Liver (tissue), 9 donors: ENCODE data around the gene C16orf78. TPM values are rescaled to one million over a fixed set of nuclear protein-coding genes. Genes with fewer than 3 reads are reported as not detected.

Experiments
- DNase-seq: peaks from one replicate; pipeline ENCODE4 v3.0.0-alpha.2; 2017; ENCODE audit warnings: low spot score
- H3K27ac ChIP-seq, 2 donors: one replicate each; pipeline ENCODE4 v1.7.0; 2013; ENCODE audit warnings: inconsistent platforms in 2 of 2, low read length in 2 of 2, control low read depth in 1 of 2, low read depth in 1 of 2, mild to moderate bottlenecking in 1 of 2
- H3K27me3 ChIP-seq, 4 donors: one replicate each; pipeline versions ENCODE4 v1.6.1 to v1.7.0; 2013; ENCODE audit warnings: low read length in 3 of 4, inconsistent platforms in 1 of 4, mild to moderate bottlenecking in 1 of 4, moderate library complexity in 1 of 4; ENCODE audit not compliant: control insufficient read depth in 4 of 4, insufficient read depth in 4 of 4
- H3K36me3 ChIP-seq, 4 donors: one replicate each; pipeline versions ENCODE4 v1.6.1 to v1.7.0; 2013; ENCODE audit warnings: low read length in 3 of 4, mild to moderate bottlenecking in 3 of 4, low read depth in 1 of 4, moderate library complexity in 1 of 4; ENCODE audit not compliant: control insufficient read depth in 4 of 4, insufficient read depth in 3 of 4
- H3K4me1 ChIP-seq, 4 donors: one replicate each; pipeline versions ENCODE4 v1.6.1 to v1.7.0; 2013; ENCODE audit warnings: low read length in 3 of 4, mild to moderate bottlenecking in 3 of 4, moderate library complexity in 1 of 4; ENCODE audit not compliant: control insufficient read depth in 4 of 4, insufficient read depth in 4 of 4
- H3K4me3 ChIP-seq, 3 donors: one replicate each; pipeline versions ENCODE4 v1.6.1 to v1.7.0; 2013; ENCODE audit warnings: low read length in 3 of 3, control low read depth in 1 of 3, low read depth in 1 of 3, mild to moderate bottlenecking in 1 of 3
- H3K9ac ChIP-seq, 2 donors: one replicate each; pipeline ENCODE4 v1.7.0; 2013; ENCODE audit warnings: low read length in 2 of 2, mild to moderate bottlenecking in 2 of 2, moderate library complexity in 2 of 2, control low read depth in 1 of 2, low read depth in 1 of 2
- H3K9me3 ChIP-seq, 4 donors: one replicate each; pipeline versions ENCODE4 v1.6.1 to v1.7.0; 2013; ENCODE audit warnings: low read length in 3 of 4; ENCODE audit not compliant: control insufficient read depth in 4 of 4
- ATF3 ChIP-seq: IDR thresholded peaks from 2 replicates; pipeline ENCODE4 v1.6.1; 2016; ENCODE audit warnings: antibody characterized with exemption
- EGR1 ChIP-seq, 2 donors: IDR thresholded peaks; 2 replicates each; pipeline ENCODE4 v1.6.1; 2016 to 2018; ENCODE audit warnings: antibody characterized with exemption in 2 of 2, low read depth in 2 of 2
- HNF4A ChIP-seq, 2 donors: conservative IDR thresholded peaks; 2 replicates each; pipeline ENCODE4 v1.6.1; 2016; ENCODE audit warnings: antibody characterized with exemption in 2 of 2, mild to moderate bottlenecking in 2 of 2
- HNF4G ChIP-seq: IDR thresholded peaks from 2 replicates; pipeline ENCODE4 v1.6.1; 2016; ENCODE audit warnings: antibody characterized with exemption
- JUND ChIP-seq, 2 donors: IDR thresholded peaks; 2 replicates each; pipeline ENCODE4 v1.6.1; 2016; ENCODE audit warnings: antibody characterized with exemption in 2 of 2
- MAX ChIP-seq: IDR thresholded peaks from 2 replicates; pipeline ENCODE4 v1.6.1; 2016; ENCODE audit warnings: antibody characterized with exemption
- NR2F2 ChIP-seq: IDR thresholded peaks from 2 replicates; pipeline ENCODE4 v1.6.1; 2016; ENCODE audit warnings: antibody characterized with exemption
- REST ChIP-seq: IDR thresholded peaks from 2 replicates; pipeline ENCODE4 v1.6.1; 2016; ENCODE audit warnings: antibody characterized with exemption, mild to moderate bottlenecking
- RXRA ChIP-seq, 2 donors: IDR thresholded peaks; 2 replicates each; pipeline ENCODE4 v1.6.1; 2017 to 2018; ENCODE audit warnings: antibody characterized with exemption in 2 of 2, mild to moderate bottlenecking in 1 of 2
- ZBTB33 ChIP-seq: IDR thresholded peaks from 2 replicates; pipeline ENCODE4 v1.6.1; 2016; ENCODE audit warnings: antibody characterized with exemption
- WGBS: extraction: QIAGEN DNeasy Blood & Tissue Kit; methylation state at CpG from one replicate; pipeline ENCODE4 v1.1.7; 2013; 5-methylcytosine and 5-hydroxymethylcytosine counted together
- polyA plus RNA-seq, 2 donors: library from polyadenylated mRNA; stranded (reverse) in 1 of 2; unstranded in 1 of 2; fragments of 200-250 nt in 1 of 2; fragments of >200 nt in 1 of 2; fragmentation: Nextera tagmentation in 1 of 2; extraction: Ambion mirVana in 1 of 2; gene quantifications; one replicate each; pipeline versions ENCODE4 v1.2.1 to v1.2.3, GENCODE V29; 2013 to 2015
- total RNA-seq, 2 donors: library from RNA; depleted of rRNA; stranded (reverse); fragments of >200 nt; gene quantifications; one replicate each; pipeline ENCODE4 v1.2.3, GENCODE V29; 2014
- donor health status: healthy.
- donor health status: healthy.
- donor health status: healthy.
- donor health status: healthy.
- donor health status: healthy.

The C16orf78 gene
- total and polyA plus RNA-seq, 4 donors = not detected

GRCh38 chr16:49365711-49366509, 7.7 kb upstream of the C16orf78 start (continued):
- TF ChIP-seq REST = no peak
- no peak for TF ChIP-seq JUND (IDR thresholded peaks at IDR 0.05)
- no peak for TF ChIP-seq ZBTB33
- no peak for TF ChIP-seq RXRA (IDR thresholded peaks at IDR 0.05)
- no peak for TF ChIP-seq MAX

- TF ChIP-seq RXRA (IDR thresholded peaks at IDR 0.05) = no peak
- TF ChIP-seq ATF3 = no peak
- no peak for TF ChIP-seq NR2F2
- no peak for TF ChIP-seq HNF4A (conservative IDR thresholded peaks at IDR 0.05)
- TF ChIP-seq HNF4G = no peak
- TF ChIP-seq REST = no peak
- no peak for TF ChIP-seq EGR1 (IDR thresholded peaks at IDR 0.05; ENCODE audit: low read depth in 2 of 2)
- H3K9me3 ChIP-seq = no peaks in the 10 kb centered on the region
- H3K9ac ChIP-seq = no peak overlapping the region
- no peaks in the 10 kb centered on the region for H3K4me1 ChIP-seq
- H3K27me3 ChIP-seq = peaks cover 0 to 3% (median 0%) of the 10 kb centered on the region in 4 donors
- WGBS = 59% methylated on average over 3 of the region's 3 CpGs
- no peak overlapping the region for H3K27ac ChIP-seq
- H3K4me3 ChIP-seq = no peak overlapping the region
- H3K36me3 ChIP-seq = no peaks in the 10 kb centered on the region
- DNase-seq = no peak
Observed at GRCh38 chr16:49366669-49367068, 6.9 kb upstream of the C16orf78 start.
